ENCODE data around the gene GNAT3.

GNAT3 gene

GRCh38 chr7:80480566-80480965 lies 31.3 kb downstream of the GNAT3 start:
- no peak for DNase-seq (ENCODE audit: low spot score)
- TF ChIP-seq CTCF (IDR thresholded peaks at IDR 0.05; ENCODE audit: extremely low read depth, missing control alignments), result no peak

GRCh38 chr7:80478683-80479082 lies 33.2 kb downstream of the GNAT3 start:
- TF ChIP-seq CTCF (IDR thresholded peaks at IDR 0.05; ENCODE audit: extremely low read depth, missing control alignments), result no peak
- no peak for DNase-seq (ENCODE audit: low spot score)

GRCh38 chr7:80476035-80476434 lies 35.8 kb downstream of the GNAT3 start:
- TF ChIP-seq CTCF (IDR thresholded peaks at IDR 0.05; ENCODE audit: extremely low read depth, missing control alignments), result no peak
- no peak for DNase-seq (ENCODE audit: low spot score)

GRCh38 chr7:80475383-80475782 lies 36.5 kb downstream of the GNAT3 start:
- no peak for TF ChIP-seq CTCF (IDR thresholded peaks at IDR 0.05; ENCODE audit: extremely low read depth, missing control alignments)
- no peak for DNase-seq (ENCODE audit: low spot score)

- no peak for DNase-seq (ENCODE audit: low spot score)
- no peak for TF ChIP-seq CTCF (IDR thresholded peaks at IDR 0.05; ENCODE audit: extremely low read depth, missing control alignments)
Measured at GRCh38 chr7:80473751-80474150, 38.1 kb downstream of the GNAT3 start.

GRCh38 chr7:80472491-80473200 lies 39.2 kb downstream of the GNAT3 start:
- no peak for DNase-seq (ENCODE audit: low spot score)
- no peak for TF ChIP-seq CTCF (IDR thresholded peaks at IDR 0.05; ENCODE audit: extremely low read depth, missing control alignments)

- TF ChIP-seq CTCF (IDR thresholded peaks at IDR 0.05; ENCODE audit: extremely low read depth, missing control alignments), result no peak
- DNase-seq (ENCODE audit: low spot score), result no peak
Measured at GRCh38 chr7:80468931-80469714, 42.7 kb downstream of the GNAT3 start.
